ENCODE results near the gene TIGD1.
"Not testable (repeated sequence)": the region's sequence is repeated elsewhere in the genome, so short reads cannot be mapped to it uniquely, and the experiment has no call there.

Gene TIGD1

GRCh38 chr2:232570481-232570880 lies 20.1 kb upstream of the TIGD1 start:
- not testable (repeated sequence) for DNase-seq (ENCODE audit: low read depth in 2 of 2)

GRCh38 chr2:232569541-232569940 lies 19.2 kb upstream of the TIGD1 start:
- no peak for DNase-seq (ENCODE audit: low read depth in 2 of 2)

GRCh38 chr2:232568161-232568560 lies 17.8 kb upstream of the TIGD1 start:
- DNase-seq (ENCODE audit: low read depth in 2 of 2): no peak

- DNase-seq (ENCODE audit: low read depth in 2 of 2): no peak
Measured at GRCh38 chr2:232567721-232568120, 17.4 kb upstream of the TIGD1 start.

GRCh38 chr2:232563580-232563979 lies 13.2 kb upstream of the TIGD1 start:
- no peak for DNase-seq (ENCODE audit: low read depth in 2 of 2)

GRCh38 chr2:232562515-232563151 lies 12.3 kb upstream of the TIGD1 start:
- DNase-seq (ENCODE audit: low read depth in 2 of 2): no peak

- DNase-seq (ENCODE audit: low read depth in 2 of 2): no peak
Measured at GRCh38 chr2:232556426-232556825, 6.1 kb upstream of the TIGD1 start.

- DNase-seq (ENCODE audit: low read depth in 2 of 2): no peak
Measured at GRCh38 chr2:232551776-232552175, 1.4 kb upstream of the TIGD1 start.

- DNase-seq (ENCODE audit: low read depth in 2 of 2): no peak
Measured at GRCh38 chr2:232551250-232551638, 887 bp upstream of the TIGD1 start.

- DNase-seq (ENCODE audit: low read depth in 2 of 2): no peak
Measured at GRCh38 chr2:232549655-232550353, 553 bp downstream of the TIGD1 start.

GRCh38 chr2:232547991-232548390 lies 2.4 kb downstream of the TIGD1 start:
- no peak for DNase-seq (ENCODE audit: low read depth in 2 of 2)

- DNase-seq (ENCODE audit: low read depth in 2 of 2): no peak
Measured at GRCh38 chr2:232545511-232546375, 4.6 kb downstream of the TIGD1 start.

GRCh38 chr2:232544674-232545073 lies 5.7 kb downstream of the TIGD1 start:
- DNase-seq (ENCODE audit: low read depth in 2 of 2): no peak

GRCh38 chr2:232543928-232544631 lies 6.3 kb downstream of the TIGD1 start:
- no peak for DNase-seq (ENCODE audit: low read depth in 2 of 2)

- no peak for DNase-seq (ENCODE audit: low read depth in 2 of 2)
Measured at GRCh38 chr2:232543491-232543890, 6.9 kb downstream of the TIGD1 start.

GRCh38 chr2:232542715-232543467 lies 7.5 kb downstream of the TIGD1 start:
- DNase-seq (ENCODE audit: low read depth in 2 of 2): no peak

- DNase-seq (ENCODE audit: low read depth in 2 of 2): no peak
Measured at GRCh38 chr2:232541961-232542714, 8.2 kb downstream of the TIGD1 start.

GRCh38 chr2:232541195-232541960 lies 9.0 kb downstream of the TIGD1 start:
- DNase-seq (ENCODE audit: low read depth in 2 of 2): no peak

- DNase-seq (ENCODE audit: low read depth in 2 of 2): no peak
Measured at GRCh38 chr2:232540441-232541041, 9.8 kb downstream of the TIGD1 start.

Measured in activated CD8-positive, alpha-beta memory T cell treated with anti-CD3 and anti-CD28 coated beads for 4 hours (primary cell).